Lower lobe of right lung (tissue), 2 donors: ENCODE results near the gene TCEAL4. TPM values are rescaled to one million over a fixed set of nuclear protein-coding genes. Genes with fewer than 3 reads are reported as not detected.

Experiments used
- ATAC-seq, 2 donors: fragments of 200-7000 bp; cut with Tn5 transposase; one replicate each; pipeline ENCODE4 v1.9.1; 2020 to 2022; ENCODE audit warnings: mild to moderate bottlenecking in 2 of 2, moderate library complexity in 2 of 2
- DNase-seq: peaks from one replicate; pipeline ENCODE4 v3.0.0-alpha.2; 2020
- H3K27ac ChIP-seq: fragments of 200-600 bp; one replicate; pipeline ENCODE4 v1.8.0; 2022
- H3K27me3 ChIP-seq: fragments of 200-600 bp; one replicate; pipeline ENCODE4 v1.8.0; 2022; ENCODE audit warnings: low read depth
- H3K36me3 ChIP-seq: fragments of 200-600 bp; one replicate; pipeline ENCODE4 v1.8.0; 2022; ENCODE audit warnings: mild to moderate bottlenecking
- H3K4me1 ChIP-seq: fragments of 200-600 bp; one replicate; pipeline ENCODE4 v1.8.0; 2022
- H3K4me3 ChIP-seq: fragments of 200-600 bp; one replicate; pipeline ENCODE4 v1.8.0; 2022; ENCODE audit warnings: mild to moderate bottlenecking
- H3K9me3 ChIP-seq: fragments of 200-600 bp; one replicate; pipeline ENCODE4 v1.8.0; 2022
- CTCF ChIP-seq: fragments of 200-600 bp; IDR thresholded peaks from one replicate; pipeline ENCODE4 v1.8.0; 2022; ENCODE audit warnings: antibody characterized with exemption, mild to moderate bottlenecking
- intact Hi-C: fragments of 100-400 bp; cut with DNase I; formaldehyde crosslinking; loops from one replicate; pipeline ENCODE4 v1.11.0; 2022
- total RNA-seq: library from RNA; stranded (reverse); fragmentation: NEBNext Ultra II Directional; extraction: Animal tissue kit (Norgen Biotek cat#: 25700); gene quantifications from one replicate; pipeline ENCODE4 v1.2.1, GENCODE V29; 2021
- donor health status: DM: no; HTN: yes; CAD: no; lungs with severe emphysema.

Gene TCEAL4
- total RNA-seq, 1 donor from 2014 or later, result 58.7 TPM

DNA sequence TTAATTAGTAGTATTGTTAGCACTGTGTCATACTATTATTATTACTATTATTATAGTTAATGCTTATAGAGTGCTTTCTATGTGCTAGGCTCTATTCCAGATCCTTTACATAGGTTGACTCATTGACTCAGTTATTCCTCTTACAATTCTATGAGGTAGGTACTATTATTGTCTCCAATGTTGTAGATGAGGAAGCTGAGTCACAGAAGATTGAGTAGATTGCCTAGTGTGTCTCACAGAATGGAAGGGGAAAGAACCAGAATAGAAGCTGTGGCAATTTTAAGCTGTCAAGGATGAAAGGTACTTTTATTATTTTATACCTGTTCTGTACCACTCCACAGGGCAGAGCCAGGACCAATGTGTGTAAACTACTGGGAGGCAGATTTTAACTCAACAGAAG is 41.5 kb downstream of the TCEAL4 start:
- ATAC-seq, result no peak
- intact Hi-C loops, result no loop called here
- Histone ChIP-seq H3K36me3 (no peaks in the 10 kb centered on the region), H3K27me3 (no peaks in the 10 kb centered on the region), H3K9me3 (no peaks in the 10 kb centered on the region), H3K4me1 (peaks cover 5% of the 10 kb centered on the region), H3K4me3 (no peak overlapping the region), H3K27ac (no peak overlapping the region)
- DNase-seq, result no peak
- no peak for TF ChIP-seq CTCF

DNA sequence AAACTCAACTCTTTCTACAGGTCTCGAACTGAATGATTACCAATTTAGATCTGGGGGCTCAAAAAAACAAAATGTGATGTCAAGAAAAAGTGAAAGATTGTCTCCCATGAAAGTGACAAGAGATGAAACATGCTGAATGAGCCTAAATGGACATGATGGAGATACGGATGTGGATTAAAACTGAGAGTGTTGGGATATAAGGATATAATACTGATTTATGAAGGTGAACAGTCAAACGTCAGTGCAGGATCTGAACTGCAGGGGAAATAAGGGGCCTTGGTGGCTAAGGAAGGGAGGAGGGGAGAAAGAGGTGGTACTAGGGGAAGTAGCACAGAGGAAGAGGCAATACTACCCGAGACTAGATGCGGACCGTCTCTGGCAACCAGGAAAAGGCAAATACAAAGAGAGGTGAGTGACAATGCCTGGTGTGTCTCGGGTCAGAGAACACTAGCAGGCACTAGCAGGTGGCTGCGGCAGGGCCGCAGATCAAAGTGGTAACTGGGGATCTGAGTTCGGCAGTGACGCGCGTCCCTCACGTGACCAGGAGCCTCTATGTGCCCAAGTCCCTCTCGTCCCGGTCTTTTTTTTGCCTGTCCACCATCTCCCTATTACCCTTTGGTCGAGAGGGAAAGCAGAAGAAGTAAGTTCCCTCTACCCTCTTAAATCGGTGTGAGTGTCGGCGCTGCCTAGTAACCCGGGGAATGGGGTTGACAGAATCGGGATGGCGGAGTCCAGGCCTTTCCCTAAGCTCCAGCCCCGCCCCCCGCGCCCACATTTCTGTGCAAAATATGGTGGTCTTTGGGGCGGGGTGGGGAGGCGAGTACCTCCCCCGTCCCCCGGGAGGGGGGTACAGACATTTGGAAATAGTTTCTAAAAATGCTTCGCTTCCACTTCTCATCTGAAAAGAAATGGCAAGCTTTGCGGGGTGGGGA is 43.3 kb downstream of the TCEAL4 start, which contains the start of gene TCEAL1:
TCEAL1 (plus strand) TSS at position 590 of the 932 bp plus-strand sequence. CDS start 942 bp downstream, outside the sequence.
- peak within 1 kb of the TSS; percentile 86 for H3K27ac ChIP-seq
- DNase-seq (peak; percentile 74), ATAC-seq (peak; percentile 77 to 81)
- intact Hi-C loops, result no loop called here
- H3K4me1 ChIP-seq, result peaks cover 5% of the 10 kb centered on the region
- H3K4me3 ChIP-seq, result peak within 1 kb of the TSS; percentile 67
- H3K27me3 ChIP-seq, result no peaks in the 10 kb centered on the region
- H3K9me3 ChIP-seq, result no peaks in the 10 kb centered on the region
- H3K36me3 ChIP-seq, result no peaks in the 10 kb centered on the region
- no peak for TF ChIP-seq CTCF

- DNase-seq (peak; percentile 66), ATAC-seq (peak; percentile 91 to 92)
- Histone ChIP-seq H3K4me1 (peaks cover 5% of the 10 kb centered on the region), H3K9me3 (no peaks in the 10 kb centered on the region), H3K36me3 (no peaks in the 10 kb centered on the region), H3K4me3 (peak overlapping the region; percentile 67), H3K27me3 (no peaks in the 10 kb centered on the region), H3K27ac (peak overlapping the region; percentile 86)
- intact Hi-C loops, result no loop called here
- peak; percentile 37 for TF ChIP-seq CTCF
These were observed 44.2 kb downstream of the TCEAL4 start for GRCh38 chrX:103629318-103630170.

GRCh38 chrX:103630171-103630511 is 44.8 kb downstream of the TCEAL4 start:
- Histone ChIP-seq H3K4me1 (peaks cover 5% of the 10 kb centered on the region), H3K9me3 (no peaks in the 10 kb centered on the region), H3K27ac (peak overlapping the region; percentile 86), H3K4me3 (peak overlapping the region; percentile 67), H3K36me3 (no peaks in the 10 kb centered on the region), H3K27me3 (no peaks in the 10 kb centered on the region)
- no peak for DNase-seq
- no peak for ATAC-seq
- intact Hi-C loops, result no loop called here
- no peak for TF ChIP-seq CTCF

DNA sequence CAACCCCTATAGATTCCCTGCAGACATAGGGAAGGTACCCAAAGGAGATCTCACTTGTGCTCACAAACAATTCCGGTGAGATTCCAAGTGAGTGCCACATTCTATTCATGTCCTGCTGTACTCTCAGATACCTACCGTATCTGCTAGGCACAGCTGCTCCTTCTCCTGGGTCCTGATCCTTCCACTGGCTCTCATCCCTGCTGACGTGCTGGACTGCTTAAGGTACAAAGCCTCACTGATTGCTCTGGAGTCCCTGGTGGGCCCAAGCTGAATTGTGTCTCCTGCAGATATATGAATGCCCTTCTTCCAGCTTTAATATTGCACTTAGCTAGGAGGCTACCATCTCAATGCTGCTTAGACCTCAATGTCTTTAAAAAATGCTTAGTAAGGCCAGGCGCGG is 45.8 kb downstream of the TCEAL4 start:
- ATAC-seq (no peak), DNase-seq (no peak)
- no peak overlapping the region for H3K4me3 ChIP-seq
- H3K4me1 ChIP-seq, result peaks cover 5% of the 10 kb centered on the region
- no peaks in the 10 kb centered on the region for H3K27me3 ChIP-seq
- H3K9me3 ChIP-seq, result no peaks in the 10 kb centered on the region
- no peaks in the 10 kb centered on the region for H3K36me3 ChIP-seq
- intact Hi-C loops, result no loop called here
- no peak for TF ChIP-seq CTCF
- no peak overlapping the region for H3K27ac ChIP-seq
